D721Med (cell line): ENCODE measurements around the gene GLT6D1.

Source experiments
- DNase-seq: peaks from one replicate; pipeline ENCODE4 v3.0.0; 2011; ENCODE audit warnings: low spot score; ENCODE audit not compliant: insufficient read length
- FAIRE-seq: peaks from 2 replicates; lab custom pipeline; 2011; peaks lifted over from hg19 to GRCh38; lab: Jason Lieb, UNC
- CTCF ChIP-seq: IDR thresholded peaks from 2 replicates; pipeline ENCODE4 v1.5.1; 2012; ENCODE audit warnings: mild to moderate bottlenecking, control low read depth; ENCODE audit not compliant: insufficient read depth; ENCODE audit errors: missing control alignments

GLT6D1 gene

GRCh38 chr9:135589596-135590485, 49.5 kb downstream of the GLT6D1 start:
- DNase-seq (no peak), FAIRE-seq (no peak)
- no peak for TF ChIP-seq CTCF

DNA sequence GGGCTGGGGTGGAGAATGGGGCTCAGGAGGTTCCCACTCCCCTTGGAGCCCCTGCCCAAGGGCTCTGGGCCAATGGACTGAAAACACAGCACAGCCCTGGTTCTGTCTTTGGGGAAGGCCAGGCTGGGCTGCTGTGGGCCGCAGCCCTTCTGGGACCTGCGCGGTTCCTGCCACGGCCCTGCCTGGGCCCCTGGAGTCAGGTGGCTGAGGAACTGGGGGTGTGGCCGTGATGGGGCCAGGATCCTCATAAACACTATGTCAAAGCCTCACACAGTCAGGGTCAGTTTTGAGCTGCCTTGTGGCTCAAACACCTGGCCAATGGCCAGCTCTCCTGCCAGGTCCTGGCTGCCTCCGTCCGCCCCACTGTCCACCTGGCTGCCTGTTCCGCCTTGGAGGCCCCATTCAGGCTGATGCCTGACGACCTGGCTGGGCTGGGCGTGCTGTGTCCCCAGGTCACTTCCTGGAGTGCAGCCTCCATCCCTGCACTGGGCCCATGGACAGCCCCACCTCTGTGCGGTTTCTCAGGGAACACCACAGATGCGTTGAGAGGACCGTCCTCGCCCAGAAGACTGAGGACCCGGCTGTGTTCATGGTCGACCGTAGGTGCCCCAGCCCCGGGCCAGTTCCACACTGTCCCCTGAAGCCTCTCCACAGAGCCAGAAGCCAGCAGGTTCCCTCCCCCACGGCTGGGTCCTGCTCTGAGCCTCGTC, 50.3 kb downstream of the GLT6D1 start:
- no peak for FAIRE-seq
- no peak for TF ChIP-seq CTCF
- no peak for DNase-seq

- DNase-seq (no peak), FAIRE-seq (no peak)
- TF ChIP-seq CTCF = no peak
Observed at GRCh38 chr9:135588371-135588770, 51.0 kb downstream of the GLT6D1 start.

- no peak for DNase-seq
- no peak for FAIRE-seq
- TF ChIP-seq CTCF = no peak
Observed at GRCh38 chr9:135587658-135588057, 51.7 kb downstream of the GLT6D1 start.

DNA sequence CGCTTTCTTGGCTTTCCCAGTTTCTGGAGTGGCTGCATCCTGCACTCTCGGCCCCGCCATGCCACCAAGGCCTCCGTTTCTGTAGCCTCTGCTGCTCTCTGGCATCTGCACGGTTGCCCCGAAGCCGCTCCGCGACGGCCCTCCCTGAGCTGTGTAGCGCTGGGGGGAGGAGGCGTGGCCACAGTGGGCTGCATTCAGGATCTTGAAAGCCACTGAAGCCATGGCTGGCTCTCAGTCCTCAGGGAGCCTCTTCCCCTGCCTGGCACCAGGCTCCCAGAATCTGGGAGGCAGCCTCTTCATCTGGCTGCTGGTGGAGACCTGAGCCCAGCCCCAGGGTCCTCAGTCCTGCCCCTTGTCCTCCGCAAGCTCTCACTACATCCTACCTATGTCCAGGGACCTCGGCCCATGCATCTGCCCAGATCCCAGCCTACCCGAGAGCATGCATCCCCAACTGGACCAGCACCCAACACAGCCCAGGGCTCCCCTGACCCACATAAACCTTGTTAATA, 52.7 kb downstream of the GLT6D1 start:
- FAIRE-seq (no peak), DNase-seq (no peak)
- TF ChIP-seq CTCF = no peak

DNA sequence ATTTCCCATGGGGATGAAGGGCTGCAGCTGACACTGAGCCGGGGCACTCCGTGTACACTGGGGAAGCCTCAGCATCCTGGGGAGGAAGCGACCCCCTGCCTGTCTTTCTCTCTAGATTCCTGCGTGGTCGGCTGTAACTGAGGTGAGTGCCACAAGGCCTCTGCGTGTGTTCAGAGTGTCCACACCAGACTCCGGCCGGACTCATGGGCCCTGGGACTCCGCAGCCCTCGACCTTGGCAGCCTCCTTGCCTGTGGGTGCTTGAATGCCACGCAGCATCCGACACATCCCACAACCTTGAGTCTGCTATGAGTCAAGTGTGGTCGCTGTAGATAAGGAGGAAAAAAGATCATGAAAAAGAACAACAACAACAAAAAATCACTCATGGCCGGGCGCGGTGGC, 54.4 kb downstream of the GLT6D1 start:
- TF ChIP-seq CTCF = no peak
- DNase-seq = no peak
- no peak for FAIRE-seq
